Tibial artery (tissue), 4 donors: ENCODE data around the gene PPME1.

Experiments
- DNase-seq, 2 donors: peaks; one replicate each; pipeline ENCODE4 v3.0.0-alpha.2; 2019
- H3K27ac ChIP-seq, 2 donors: fragments of 200-600 bp; sonication (generic) in 1 of 2; 1 replicate in 1 of 2; 2 replicates in 1 of 2; pipeline ENCODE4 v1.5.1; 2018 to 2019; ENCODE audit warnings: mild to moderate bottlenecking in 1 of 2
- H3K27me3 ChIP-seq, 2 donors: fragments of 200-600 bp; sonication (generic) in 1 of 2; one replicate each; pipeline versions ENCODE4 v1.5.1 to v1.6.0; 2016 to 2019
- H3K36me3 ChIP-seq, 3 donors: fragments of 200-600 bp; sonication (generic) in 2 of 3; one replicate each; pipeline ENCODE4 v1.5.1; 2016 to 2019; ENCODE audit warnings: mild to moderate bottlenecking in 2 of 3
- H3K4me1 ChIP-seq, 4 donors: fragments of 200-600 bp; sonication (generic) in 2 of 4; 1 replicate in 3 of 4; 2 replicates in 1 of 4; pipeline ENCODE4 v1.5.1; 2016 to 2019
- H3K4me3 ChIP-seq, 2 donors: fragments of 200-600 bp; sonication (generic) in 1 of 2; 1 replicate in 1 of 2; 2 replicates in 1 of 2; pipeline ENCODE4 v1.5.1; 2018 to 2019; ENCODE audit warnings: mild to moderate bottlenecking in 2 of 2
- H3K9me3 ChIP-seq, 3 donors: fragments of 200-600 bp; sonication (generic) in 1 of 3; one replicate each; pipeline ENCODE4 v1.5.1; 2016 to 2019
- intact Hi-C: fragments of 100-400 bp; cut with DNase I; formaldehyde crosslinking; loops from one replicate; pipeline ENCODE4 v1.15.0; 2023; ENCODE audit warnings: low total_unique reads
- TF ChIP-seq, protein P1 (sequence below), 2 experiments: fragments of 200-600 bp in 1 of 2; fragments of 450-650 bp in 1 of 2; IDR thresholded peaks; one replicate each; pipeline ENCODE4 v1.5.1; 2017 to 2019; ENCODE audit warnings: antibody characterized with exemption in 2 of 2, mild to moderate bottlenecking in 1 of 2, moderate library complexity in 1 of 2

The PPME1 gene

DNA sequence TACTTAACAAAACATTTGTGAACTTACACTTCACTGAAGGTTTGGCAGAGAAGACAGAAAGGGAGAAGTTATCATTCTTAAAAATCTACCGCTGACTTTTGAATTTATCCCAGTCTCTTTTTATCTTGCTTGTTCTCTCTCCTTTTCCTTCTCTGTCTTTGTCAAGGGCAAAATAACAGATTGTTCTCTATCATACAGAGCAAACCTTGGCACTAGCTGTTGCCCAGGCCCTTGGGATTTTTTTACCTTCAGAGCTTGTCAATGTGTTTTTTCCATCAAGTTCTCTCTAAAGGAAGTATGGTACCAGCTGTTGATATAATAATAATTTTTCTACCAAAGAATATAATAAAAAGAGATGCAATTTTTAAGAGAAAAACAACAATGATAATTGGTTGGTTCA, 67.2 kb downstream of the PPME1 start:
- H3K4me3 ChIP-seq: no peak overlapping the region
- no peaks in the 10 kb centered on the region for H3K4me1 ChIP-seq
- no peak overlapping the region for H3K27ac ChIP-seq
- no peaks in the 10 kb centered on the region for H3K9me3 ChIP-seq
- TF ChIP-seq, protein P1, sequence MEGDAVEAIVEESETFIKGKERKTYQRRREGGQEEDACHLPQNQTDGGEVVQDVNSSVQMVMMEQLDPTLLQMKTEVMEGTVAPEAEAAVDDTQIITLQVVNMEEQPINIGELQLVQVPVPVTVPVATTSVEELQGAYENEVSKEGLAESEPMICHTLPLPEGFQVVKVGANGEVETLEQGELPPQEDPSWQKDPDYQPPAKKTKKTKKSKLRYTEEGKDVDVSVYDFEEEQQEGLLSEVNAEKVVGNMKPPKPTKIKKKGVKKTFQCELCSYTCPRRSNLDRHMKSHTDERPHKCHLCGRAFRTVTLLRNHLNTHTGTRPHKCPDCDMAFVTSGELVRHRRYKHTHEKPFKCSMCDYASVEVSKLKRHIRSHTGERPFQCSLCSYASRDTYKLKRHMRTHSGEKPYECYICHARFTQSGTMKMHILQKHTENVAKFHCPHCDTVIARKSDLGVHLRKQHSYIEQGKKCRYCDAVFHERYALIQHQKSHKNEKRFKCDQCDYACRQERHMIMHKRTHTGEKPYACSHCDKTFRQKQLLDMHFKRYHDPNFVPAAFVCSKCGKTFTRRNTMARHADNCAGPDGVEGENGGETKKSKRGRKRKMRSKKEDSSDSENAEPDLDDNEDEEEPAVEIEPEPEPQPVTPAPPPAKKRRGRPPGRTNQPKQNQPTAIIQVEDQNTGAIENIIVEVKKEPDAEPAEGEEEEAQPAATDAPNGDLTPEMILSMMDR (IDR thresholded peaks at IDR 0.05): no peak
- intact Hi-C loops: no loop called here
- H3K36me3 ChIP-seq: peaks cover 36 to 62% (median 37%) of the 10 kb centered on the region in 3 donors
- no peak for DNase-seq
- no peaks in the 10 kb centered on the region for H3K27me3 ChIP-seq

GRCh38 chr11:74248469-74248868, 77.4 kb downstream of the PPME1 start:
- Histone ChIP-seq H3K4me1 (no peaks in the 10 kb centered on the region), H3K36me3 (peaks cover 31 to 81% (median 47%) of the 10 kb centered on the region in 3 donors), H3K4me3 (no peak overlapping the region), H3K27me3 (no peaks in the 10 kb centered on the region), H3K9me3 (no peaks in the 10 kb centered on the region), H3K27ac (no peak overlapping the region)
- TF ChIP-seq, protein P1 (IDR thresholded peaks at IDR 0.05): no peak
- no peak for DNase-seq
- intact Hi-C loops: no loop called here

DNA sequence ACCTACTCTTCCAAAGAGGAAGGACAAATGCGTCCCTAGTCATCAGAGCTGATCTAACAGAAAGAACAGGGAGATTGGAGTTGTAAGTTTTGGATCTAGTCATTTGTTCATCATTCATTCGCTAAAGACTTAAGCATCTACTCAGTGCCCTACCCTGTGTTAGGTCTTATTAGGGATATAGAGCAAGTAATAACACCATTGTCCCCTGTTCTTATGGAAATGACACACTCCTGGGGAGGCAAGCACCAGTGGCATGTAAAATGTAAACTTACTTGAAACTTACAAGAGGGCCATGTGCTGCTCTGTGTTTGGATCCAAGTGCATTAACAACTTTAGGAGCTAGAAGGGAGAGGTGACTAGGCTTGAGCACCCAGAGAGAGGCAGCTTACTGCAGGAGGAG, 78.4 kb downstream of the PPME1 start:
- Histone ChIP-seq H3K4me3 (no peak overlapping the region), H3K9me3 (no peaks in the 10 kb centered on the region), H3K27ac (no peak overlapping the region), H3K27me3 (no peaks in the 10 kb centered on the region), H3K4me1 (no peaks in the 10 kb centered on the region), H3K36me3 (peaks cover 38 to 84% (median 57%) of the 10 kb centered on the region in 3 donors)
- TF ChIP-seq, protein P1 (IDR thresholded peaks at IDR 0.05): no peak
- intact Hi-C loops: no loop called here
- DNase-seq: no peak

DNA sequence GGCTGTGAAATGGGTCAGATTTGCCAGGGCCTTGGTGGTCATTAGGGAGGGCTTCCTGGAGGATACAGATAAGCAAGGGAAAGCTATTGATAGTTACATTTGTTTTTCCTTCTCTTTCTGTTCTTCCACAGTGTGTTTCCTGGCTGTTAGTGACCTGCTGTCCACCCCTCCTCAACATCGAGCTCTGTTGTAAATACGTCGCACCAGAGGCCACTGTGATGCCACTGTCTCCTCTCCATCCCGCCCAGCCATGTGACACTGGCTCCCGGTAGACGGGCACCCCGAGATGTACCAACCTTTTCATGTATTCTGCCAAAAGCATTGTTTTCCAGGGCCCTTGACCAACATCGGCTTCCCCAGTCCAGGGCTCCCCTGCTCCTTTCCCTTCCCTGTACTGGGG, 82.3 kb downstream of the PPME1 start:
- H3K4me3 ChIP-seq: no peak overlapping the region
- TF ChIP-seq, protein P1 (IDR thresholded peaks at IDR 0.05): no peak
- intact Hi-C loops: loop anchor here (10.0 kb wide), 2 partner anchors 71 to 131 kb away; no protein-coding TSS in a partner anchor
- H3K27ac ChIP-seq: no peak overlapping the region
- H3K27me3 ChIP-seq: no peaks in the 10 kb centered on the region
- H3K4me1 ChIP-seq: peaks cover 0 to 13% (median 10%) of the 10 kb centered on the region in 4 donors
- H3K9me3 ChIP-seq: no peaks in the 10 kb centered on the region
- DNase-seq: no peak
- peaks cover 35 to 67% (median 43%) of the 10 kb centered on the region in 3 donors for H3K36me3 ChIP-seq

DNA sequence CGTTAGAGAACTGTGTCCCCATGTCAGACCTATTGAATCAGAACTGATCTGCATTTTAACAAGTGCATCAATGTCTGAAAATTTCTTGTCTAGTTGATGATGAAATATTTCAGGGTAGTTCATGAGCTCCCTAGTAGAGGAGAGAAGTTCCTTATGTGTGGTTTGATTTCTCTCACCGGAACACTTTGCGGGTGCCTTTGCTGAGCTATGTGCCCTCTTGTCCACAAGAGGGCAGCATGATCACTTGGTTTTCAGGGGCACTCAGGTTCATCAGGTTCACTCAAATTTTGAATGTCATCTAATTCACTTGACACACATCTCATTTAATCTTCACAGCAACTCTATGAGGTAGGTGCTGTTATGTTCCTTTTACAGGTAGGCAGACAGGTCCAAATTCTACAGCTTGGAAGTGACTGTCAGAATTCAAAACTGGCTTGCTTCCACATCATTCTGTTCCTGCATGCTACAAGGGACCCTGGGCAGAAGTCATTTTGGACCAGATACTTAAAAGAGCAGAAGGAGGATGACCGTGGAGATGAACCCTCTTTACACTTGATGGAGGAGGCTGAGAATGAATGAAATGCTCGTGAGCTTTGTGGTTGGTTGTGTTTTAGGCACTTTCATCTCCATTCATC, 84.8 kb downstream of the PPME1 start:
- Histone ChIP-seq H3K9me3 (no peaks in the 10 kb centered on the region), H3K27me3 (no peaks in the 10 kb centered on the region), H3K27ac (no peak overlapping the region), H3K4me1 (peaks cover 0 to 18% (median 12%) of the 10 kb centered on the region in 4 donors), H3K36me3 (peaks cover 23 to 44% (median 35%) of the 10 kb centered on the region in 3 donors), H3K4me3 (no peak overlapping the region)
- intact Hi-C loops: loop anchor here (5.0 to 10.0 kb wide), 3 partner anchors 69 to 191 kb away; no protein-coding TSS in a partner anchor
- TF ChIP-seq, protein P1 (IDR thresholded peaks at IDR 0.05): peak; percentile 92
- DNase-seq: peak; percentile 53 to 71
